ENCODE data around the gene TPM4. TPM values are rescaled to one million over a fixed set of nuclear protein-coding genes. Genes with fewer than 3 reads are reported as not detected.

TPM4 gene
- polyA plus RNA-seq, 3 donors, result 144 to 170 (median 146) TPM

GRCh38 chr19:16062789-16063188 lies 13.5 kb upstream of the TPM4 start:
- DNase-seq, result peak; percentile 66 to 86 (median 79)
- peaks cover 1 to 7% (median 5%) of the 10 kb centered on the region in 7 donors for H3K9me3 Mint-ChIP-seq
- no peaks in the 10 kb centered on the region for H3K36me3 Mint-ChIP-seq
- peaks cover 23% of the 10 kb centered on the region for H3K4me1 Mint-ChIP-seq
- H3K27me3 ChIP-seq (ENCODE audit: control insufficient read depth in 2 of 2, insufficient read depth in 2 of 2, low read length in 2 of 2), result no peaks in the 10 kb centered on the region
- H3K4me2 ChIP-seq (replicated peaks; ENCODE audit: extremely low read depth, low read length, poor library complexity, severe bottlenecking), result peak overlapping the region; percentile 38
- 75% methylated on average over 1 of the region's 2 CpGs for WGBS (ENCODE audit: insufficient coverage)
- TF ChIP-seq, protein P1, sequence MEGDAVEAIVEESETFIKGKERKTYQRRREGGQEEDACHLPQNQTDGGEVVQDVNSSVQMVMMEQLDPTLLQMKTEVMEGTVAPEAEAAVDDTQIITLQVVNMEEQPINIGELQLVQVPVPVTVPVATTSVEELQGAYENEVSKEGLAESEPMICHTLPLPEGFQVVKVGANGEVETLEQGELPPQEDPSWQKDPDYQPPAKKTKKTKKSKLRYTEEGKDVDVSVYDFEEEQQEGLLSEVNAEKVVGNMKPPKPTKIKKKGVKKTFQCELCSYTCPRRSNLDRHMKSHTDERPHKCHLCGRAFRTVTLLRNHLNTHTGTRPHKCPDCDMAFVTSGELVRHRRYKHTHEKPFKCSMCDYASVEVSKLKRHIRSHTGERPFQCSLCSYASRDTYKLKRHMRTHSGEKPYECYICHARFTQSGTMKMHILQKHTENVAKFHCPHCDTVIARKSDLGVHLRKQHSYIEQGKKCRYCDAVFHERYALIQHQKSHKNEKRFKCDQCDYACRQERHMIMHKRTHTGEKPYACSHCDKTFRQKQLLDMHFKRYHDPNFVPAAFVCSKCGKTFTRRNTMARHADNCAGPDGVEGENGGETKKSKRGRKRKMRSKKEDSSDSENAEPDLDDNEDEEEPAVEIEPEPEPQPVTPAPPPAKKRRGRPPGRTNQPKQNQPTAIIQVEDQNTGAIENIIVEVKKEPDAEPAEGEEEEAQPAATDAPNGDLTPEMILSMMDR (IDR thresholded peaks at IDR 0.05), result peak; percentile 98
- peak overlapping the region in 1 of 3 experiments; percentile 27 for H3K4me3 ChIP-seq (replicated peaks in 1 of 3; ENCODE audit: low read depth in 2 of 3, low read length in 3 of 3)
- H3K4me1 ChIP-seq (ENCODE audit: control insufficient read depth in 1 of 2, insufficient read depth in 2 of 2, low read length in 2 of 2), result peaks cover 5 to 12% of the 10 kb centered on the region in 2 donors
- no peaks in the 10 kb centered on the region for H3K36me3 ChIP-seq (replicated peaks in 1 of 2; ENCODE audit: control insufficient read depth in 1 of 2, insufficient read depth in 2 of 2, low read length in 2 of 2)
- H3K4me3 Mint-ChIP-seq, result no peak overlapping the region
- H3K9ac ChIP-seq (ENCODE audit: insufficient read depth, low read length, poor library complexity, severe bottlenecking), result no peak overlapping the region
- no peaks in the 10 kb centered on the region for H3K27me3 Mint-ChIP-seq (ENCODE audit: low read depth in 3 of 3)
- H4K20me1 ChIP-seq (ENCODE audit: insufficient read depth, low read length), result no peaks in the 10 kb centered on the region
- H3K79me2 ChIP-seq (ENCODE audit: insufficient read depth, low read length), result no peaks in the 10 kb centered on the region
- peak overlapping the region; percentile 68 to 92 (median 88) for H3K27ac Mint-ChIP-seq
- no peak overlapping the region for H2AFZ ChIP-seq (ENCODE audit: insufficient read depth, low read depth, low read length, poor library complexity, severe bottlenecking)
- intact Hi-C loops (cut with micrococcal nuclease), result loop anchor here (5.0 to 10.0 kb wide), 2 partner anchors 55 to 322 kb away; no protein-coding TSS in a partner anchor
- no peaks in the 10 kb centered on the region for H3K9me3 ChIP-seq (replicated peaks in 1 of 2; ENCODE audit: control insufficient read depth in 1 of 2, insufficient read depth in 1 of 2, low read length in 2 of 2)
- peak overlapping the region; percentile 26 to 59 for H3K27ac ChIP-seq (ENCODE audit: low read depth in 1 of 2, low read length in 2 of 2)

DNA sequence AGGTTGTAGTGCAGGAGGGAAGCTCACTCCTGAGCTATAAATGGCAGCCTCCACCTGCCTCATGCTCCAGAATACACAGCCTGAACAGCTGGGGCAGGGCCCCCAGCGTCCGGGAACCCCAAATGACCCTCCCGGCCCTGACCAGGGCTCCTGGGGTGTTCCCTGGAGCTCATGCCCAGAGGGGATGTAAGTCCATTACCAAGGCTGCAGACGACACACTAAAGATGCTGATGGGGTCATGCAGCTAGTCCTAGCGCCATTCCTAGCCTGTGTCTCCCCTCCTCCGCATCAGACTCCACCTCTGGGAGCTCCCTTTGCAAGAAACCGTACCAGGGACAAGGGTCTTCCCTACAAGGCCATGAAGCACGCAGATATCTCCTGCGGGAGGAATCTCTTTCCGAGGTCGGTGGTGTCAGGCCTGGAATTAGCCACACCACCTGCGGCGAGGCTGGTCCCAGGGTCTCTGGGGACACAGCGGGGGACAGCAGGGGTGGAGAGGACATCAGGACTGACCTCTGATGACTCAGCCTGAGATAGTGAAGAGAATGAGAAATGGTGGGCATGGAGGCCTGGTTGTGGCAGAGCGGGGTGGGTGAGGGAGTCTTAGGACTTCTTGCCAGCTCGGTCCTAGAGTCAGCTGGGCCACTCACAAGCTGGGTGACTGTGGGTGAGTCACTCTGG lies 11.9 kb upstream of the TPM4 start:
- H3K4me1 ChIP-seq (ENCODE audit: control insufficient read depth in 1 of 2, insufficient read depth in 2 of 2, low read length in 2 of 2), result peaks cover 5 to 12% of the 10 kb centered on the region in 2 donors
- no peak overlapping the region for H2AFZ ChIP-seq (ENCODE audit: insufficient read depth, low read depth, low read length, poor library complexity, severe bottlenecking)
- over 99% methylated on average over 9 of the region's 16 CpGs for WGBS (ENCODE audit: insufficient coverage)
- no peaks in the 10 kb centered on the region for H3K27me3 ChIP-seq (ENCODE audit: control insufficient read depth in 2 of 2, insufficient read depth in 2 of 2, low read length in 2 of 2)
- DNase-seq, result peak in 1 of 3 donors; percentile 31
- Mint-ChIP-seq H3K27ac (peak overlapping the region in 4 of 7 donors; percentile 22 to 87 (median 42)), H3K9me3 (peaks cover 1 to 7% (median 5%) of the 10 kb centered on the region in 7 donors), H3K4me1 (peaks cover 23% of the 10 kb centered on the region), H3K4me3 (no peak overlapping the region), H3K36me3 (no peaks in the 10 kb centered on the region), H3K27me3 (ENCODE audit: low read depth in 3 of 3) (no peaks in the 10 kb centered on the region)
- no peak overlapping the region for H3K27ac ChIP-seq (ENCODE audit: low read depth in 1 of 2, low read length in 2 of 2)
- H4K20me1 ChIP-seq (ENCODE audit: insufficient read depth, low read length), result no peaks in the 10 kb centered on the region
- no peak overlapping the region for H3K4me2 ChIP-seq (replicated peaks; ENCODE audit: extremely low read depth, low read length, poor library complexity, severe bottlenecking)
- H3K36me3 ChIP-seq (replicated peaks in 1 of 2; ENCODE audit: control insufficient read depth in 1 of 2, insufficient read depth in 2 of 2, low read length in 2 of 2), result no peaks in the 10 kb centered on the region
- H3K4me3 ChIP-seq (replicated peaks in 1 of 3; ENCODE audit: low read depth in 2 of 3, low read length in 3 of 3), result no peak overlapping the region
- no peaks in the 10 kb centered on the region for H3K79me2 ChIP-seq (ENCODE audit: insufficient read depth, low read length)
- intact Hi-C loops (cut with micrococcal nuclease), result loop anchor here (5.0 to 10.0 kb wide), 2 partner anchors 53 to 320 kb away; no protein-coding TSS in a partner anchor
- no peaks in the 10 kb centered on the region for H3K9me3 ChIP-seq (replicated peaks in 1 of 2; ENCODE audit: control insufficient read depth in 1 of 2, insufficient read depth in 1 of 2, low read length in 2 of 2)
- no peak overlapping the region for H3K9ac ChIP-seq (ENCODE audit: insufficient read depth, low read length, poor library complexity, severe bottlenecking)
- TF ChIP-seq, protein P1 (IDR thresholded peaks at IDR 0.05), result no peak

Data from CD14-positive monocyte (primary cell).